SKM-1 treated with dmso at 0.1 percent for 144 hours (cell line): ENCODE results near the gene SND1.
"Not testable (repeated sequence)": the region's sequence is repeated elsewhere in the genome, so short reads cannot be mapped to it uniquely, and the experiment has no call there.

Experiments
- DNase-seq: peaks from one replicate; lab custom pipeline; 2025; ENCODE audit not compliant: unreplicated experiment; lab: John Stamatoyannopoulos, UW

Gene SND1

GRCh38 chr7:127950233-127950935 is 298.4 kb downstream of the SND1 start:
- no peak for DNase-seq

GRCh38 chr7:127953423-127954356 is 301.7 kb downstream of the SND1 start:
- DNase-seq = peak; percentile 15

GRCh38 chr7:127954357-127954748 is 302.4 kb downstream of the SND1 start:
- no peak for DNase-seq

- DNase-seq = no peak
These were observed 303.1 kb downstream of the SND1 start for GRCh38 chr7:127955051-127955531.

GRCh38 chr7:127957886-127958285 is 305.9 kb downstream of the SND1 start:
- no peak for DNase-seq

GRCh38 chr7:127959770-127960169 is 307.8 kb downstream of the SND1 start:
- DNase-seq = no peak

- no peak for DNase-seq
These were observed 309.9 kb downstream of the SND1 start for GRCh38 chr7:127961786-127962453.

- DNase-seq = no peak
These were observed 310.8 kb downstream of the SND1 start for GRCh38 chr7:127962589-127963361.

GRCh38 chr7:127963850-127964249 is 311.9 kb downstream of the SND1 start:
- not testable (repeated sequence) for DNase-seq

GRCh38 chr7:127967281-127967680 is 315.3 kb downstream of the SND1 start:
- no peak for DNase-seq

GRCh38 chr7:127968547-127968946 is 316.6 kb downstream of the SND1 start:
- no peak for DNase-seq

- no peak for DNase-seq
These were observed 321.8 kb downstream of the SND1 start for GRCh38 chr7:127973832-127974231.

GRCh38 chr7:127974446-127975035 is 322.5 kb downstream of the SND1 start:
- DNase-seq = no peak

- DNase-seq = no peak
These were observed 324.2 kb downstream of the SND1 start for GRCh38 chr7:127976056-127976737.

GRCh38 chr7:127976738-127977120 is 324.7 kb downstream of the SND1 start:
- DNase-seq = no peak

GRCh38 chr7:127978421-127978820 is 326.4 kb downstream of the SND1 start:
- no peak for DNase-seq

- no peak for DNase-seq
These were observed 327.2 kb downstream of the SND1 start for GRCh38 chr7:127979113-127979727.

- no peak for DNase-seq
These were observed 327.7 kb downstream of the SND1 start for GRCh38 chr7:127979728-127980126.

- no peak for DNase-seq
These were observed 328.9 kb downstream of the SND1 start for GRCh38 chr7:127980901-127981300.
